Hematopoietic multipotent progenitor cell treated with erythropoietin and hydrocortisone succinate and interleukin-3 and kit ligand, for 8 days (in vitro differentiated cells): Measurements from ENCODE around the gene CREB3.

Experiments
- DNase-seq: peaks from one replicate; pipeline ENCODE4 v3.0.0-alpha.2; 2015

CREB3 gene

DNA sequence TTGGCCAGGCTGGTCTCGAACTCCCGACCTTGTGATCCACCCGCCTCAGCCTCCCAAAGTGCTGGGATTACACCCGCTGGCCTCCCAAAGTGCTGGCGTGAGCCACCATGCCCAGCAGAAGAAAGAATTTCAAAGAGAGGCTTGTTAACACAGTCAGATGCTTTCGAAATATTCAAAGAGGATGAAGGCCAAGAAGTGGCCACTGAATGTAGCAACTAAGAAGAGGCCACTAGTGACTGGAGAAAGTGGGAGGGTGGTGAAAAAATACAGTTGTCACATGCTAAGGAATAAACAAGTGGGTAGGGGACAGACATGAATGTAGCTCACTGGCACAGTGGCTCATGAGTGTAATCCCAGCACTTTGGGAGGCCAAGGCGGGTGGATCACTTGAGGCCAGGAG is 29.8 kb upstream of the CREB3 start:
- DNase-seq, result no peak

DNA sequence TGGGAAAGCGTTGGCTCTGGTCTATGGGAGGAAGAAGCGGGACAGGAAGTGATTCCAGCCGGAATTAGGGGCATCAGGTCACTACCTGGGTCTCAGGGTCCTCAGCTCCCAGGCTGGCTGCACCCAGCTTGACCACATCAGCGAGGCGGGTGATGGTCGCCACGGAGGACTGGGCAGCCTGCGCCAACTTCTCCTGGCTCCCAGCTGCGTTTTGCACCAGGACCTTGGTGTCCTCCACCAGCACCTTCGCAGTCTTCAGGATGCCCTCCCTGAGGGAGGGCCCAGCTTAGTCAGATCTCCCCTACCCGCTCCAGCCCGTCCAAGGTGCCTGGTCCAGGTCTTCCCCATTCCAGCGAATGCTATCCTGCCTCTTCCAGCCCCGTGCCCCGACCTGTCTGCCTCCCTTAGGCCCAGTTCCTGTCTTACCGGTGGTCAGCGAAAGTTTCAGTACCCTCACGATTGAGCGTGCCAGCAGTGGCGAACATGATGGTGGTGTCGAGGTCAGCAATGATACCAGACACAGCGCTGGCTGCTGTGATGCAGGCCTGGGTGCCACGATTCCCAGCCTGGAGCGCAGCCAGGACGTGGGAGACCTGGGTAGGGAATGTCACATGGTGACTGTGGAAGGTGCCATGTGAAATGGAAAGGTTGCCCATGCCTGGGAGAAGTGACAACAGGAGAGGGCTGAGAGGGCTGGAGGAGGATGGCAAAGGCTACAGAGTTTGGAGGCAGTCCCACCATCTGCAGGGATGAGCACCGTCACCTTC is 28.4 kb upstream of the CREB3 start:
- no peak for DNase-seq

DNA sequence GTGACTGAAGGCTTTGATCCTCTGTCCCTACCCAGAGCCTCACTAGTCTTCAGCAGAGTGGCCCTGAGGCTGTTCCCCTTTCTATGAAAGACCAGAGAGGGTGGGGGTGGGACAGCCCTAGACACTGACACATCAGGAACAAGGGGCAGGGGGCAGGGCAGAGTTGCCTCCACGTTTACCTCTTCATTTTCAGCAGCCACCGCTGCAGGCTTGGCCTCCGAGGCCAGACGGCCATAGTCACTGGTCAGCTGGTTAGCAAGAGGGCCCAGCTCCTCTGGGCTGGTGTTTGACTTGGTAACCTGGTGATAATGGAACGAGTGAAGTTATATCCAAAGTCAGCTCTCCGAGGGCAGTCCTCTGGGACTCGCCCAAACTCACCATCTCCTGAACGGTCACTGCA is 27.1 kb upstream of the CREB3 start:
- DNase-seq, result no peak

DNA sequence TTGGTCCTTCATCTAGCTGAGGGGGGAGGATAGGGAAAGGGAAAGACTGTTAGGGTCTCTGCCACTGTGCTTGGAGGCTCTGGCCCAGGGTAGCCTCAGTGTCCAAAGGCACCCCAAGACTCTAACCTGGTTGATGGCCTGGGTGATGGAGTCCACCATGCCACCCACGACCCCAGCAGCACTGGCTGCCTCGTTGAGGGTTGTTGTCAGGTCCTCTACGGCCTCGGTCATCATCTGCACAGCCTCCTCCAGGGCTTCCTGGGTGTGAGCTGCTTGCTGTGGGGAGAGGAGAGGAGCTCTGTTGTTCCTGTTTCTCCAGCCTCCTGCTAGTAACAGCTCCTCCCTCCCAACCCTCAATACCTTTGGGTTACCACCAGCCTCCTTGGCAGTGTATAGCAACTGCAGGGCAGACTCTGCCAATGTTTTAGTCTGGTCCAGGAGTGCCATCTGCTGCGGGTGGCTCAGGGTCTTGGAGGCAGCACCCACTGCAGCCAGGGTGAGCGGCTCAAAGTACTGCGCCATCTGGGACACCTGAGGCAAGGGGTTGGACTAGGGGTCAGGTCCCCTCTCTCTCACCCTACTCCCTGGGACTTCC is 26.5 kb upstream of the CREB3 start:
- no peak for DNase-seq

DNA sequence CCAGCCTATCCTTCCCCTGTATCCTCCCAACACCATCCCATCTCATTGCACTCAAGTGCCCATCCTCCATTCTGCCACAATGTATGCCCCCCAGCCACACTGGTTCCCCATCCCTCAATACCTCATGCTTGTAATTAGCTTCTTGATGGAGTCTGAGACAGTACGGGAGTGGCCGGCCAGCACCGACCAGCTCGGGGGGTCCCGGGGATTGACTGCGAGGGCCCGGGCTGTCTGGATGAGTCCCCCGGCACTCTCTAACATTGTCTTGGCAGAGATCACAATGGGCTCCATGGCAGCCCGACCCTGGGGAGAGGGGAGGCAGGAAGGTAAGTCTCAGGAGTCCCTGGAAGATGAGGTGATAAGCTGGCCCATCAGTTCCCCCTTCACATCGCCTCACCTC is 25.5 kb upstream of the CREB3 start:
- no peak for DNase-seq

DNA sequence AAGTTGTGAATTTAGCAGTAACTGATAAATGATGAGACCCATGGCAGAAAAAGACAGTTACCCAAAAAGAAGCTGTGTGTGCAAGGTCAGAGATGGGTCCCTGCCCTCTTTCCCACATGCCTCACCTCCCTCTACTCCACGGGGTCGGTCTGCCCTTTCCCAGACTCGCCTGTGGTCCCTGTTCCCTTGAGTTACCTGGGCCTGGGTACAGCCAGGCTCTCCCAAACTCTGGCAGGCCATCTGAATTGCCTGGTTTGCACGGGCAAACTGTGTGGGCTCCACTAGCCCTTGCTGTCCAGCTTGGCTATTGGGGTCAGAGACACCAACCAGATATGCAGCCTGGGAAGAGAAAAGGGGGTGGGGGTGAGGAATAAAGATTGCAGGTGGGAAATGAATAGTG is 24.3 kb upstream of the CREB3 start:
- DNase-seq, result no peak

DNA sequence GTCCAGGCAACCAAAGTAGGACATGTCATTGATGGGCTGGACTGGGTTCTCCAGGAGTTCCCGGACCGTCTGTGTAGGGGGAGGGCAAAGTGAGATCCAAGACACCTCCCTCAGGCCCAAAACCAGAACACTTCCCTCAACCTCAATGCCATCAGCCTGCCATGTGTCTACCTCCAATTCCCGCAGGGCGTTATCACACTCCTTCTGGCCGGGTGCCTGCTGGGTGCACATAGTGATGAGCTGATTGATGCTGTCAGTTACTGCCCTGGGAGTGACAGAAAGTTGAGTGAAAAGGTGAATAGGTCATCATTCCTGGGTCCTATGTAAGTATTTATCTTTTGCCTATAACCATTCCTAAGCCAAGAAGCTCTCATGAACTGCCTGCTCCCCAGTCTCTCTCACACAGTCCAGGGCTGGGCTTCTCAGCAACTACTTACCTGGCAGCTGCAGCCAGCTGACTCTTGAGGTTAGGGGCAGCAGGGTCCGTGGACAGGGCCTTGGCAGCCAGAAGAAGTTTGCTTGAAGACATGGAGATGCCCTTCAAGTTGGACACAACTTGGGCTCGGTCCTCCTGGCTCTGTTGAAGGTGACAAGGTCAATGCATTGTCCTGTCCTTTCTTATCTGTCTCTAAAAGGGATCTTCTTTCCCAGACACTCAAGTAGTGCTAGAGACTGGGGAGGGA is 21.5 kb upstream of the CREB3 start:
- no peak for DNase-seq

DNA sequence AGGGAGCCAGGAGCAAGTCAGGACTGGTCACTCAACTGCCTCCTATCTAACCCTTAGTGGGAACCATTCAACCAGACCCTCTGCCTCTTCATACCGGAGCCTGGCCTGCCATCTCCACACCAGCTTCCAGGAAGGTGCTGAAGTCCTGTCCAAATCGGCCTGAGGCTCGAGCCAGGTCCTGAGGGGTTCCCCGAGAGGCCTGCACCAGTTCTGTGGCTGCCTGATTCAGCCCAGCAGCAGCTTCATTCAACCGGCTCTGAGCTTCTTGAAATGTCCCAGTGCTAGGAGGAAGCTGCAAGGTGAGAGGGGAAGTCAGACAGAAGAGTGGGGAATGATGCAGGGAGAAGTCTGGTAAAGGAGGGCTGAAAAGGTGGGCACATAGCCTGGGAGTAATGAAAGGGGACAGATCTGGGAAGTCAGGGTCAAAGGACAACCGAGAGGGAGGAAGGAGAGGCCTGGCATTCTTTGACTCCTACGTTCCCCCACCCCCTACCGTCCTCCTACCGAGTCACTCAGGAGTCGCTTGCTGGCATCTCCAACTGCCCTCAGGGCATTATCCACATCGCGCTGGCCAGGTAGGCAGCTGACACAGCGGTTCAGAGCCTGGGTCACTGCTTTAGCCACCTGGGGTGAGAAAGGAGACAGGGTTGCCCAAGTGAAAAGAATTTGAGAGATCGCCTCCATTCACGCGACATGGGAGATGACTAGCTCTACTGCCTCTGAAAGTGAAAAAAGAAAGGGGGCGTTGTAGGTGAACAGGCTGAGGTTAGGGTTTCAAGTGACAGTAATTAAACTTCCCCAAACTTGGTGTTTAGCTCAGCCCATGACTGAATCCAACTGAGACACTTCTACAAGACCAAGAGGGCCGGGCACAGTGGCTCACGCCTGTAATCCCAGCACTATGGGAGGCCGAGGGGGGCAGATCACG is 20.7 kb upstream of the CREB3 start:
- no peak for DNase-seq

DNA sequence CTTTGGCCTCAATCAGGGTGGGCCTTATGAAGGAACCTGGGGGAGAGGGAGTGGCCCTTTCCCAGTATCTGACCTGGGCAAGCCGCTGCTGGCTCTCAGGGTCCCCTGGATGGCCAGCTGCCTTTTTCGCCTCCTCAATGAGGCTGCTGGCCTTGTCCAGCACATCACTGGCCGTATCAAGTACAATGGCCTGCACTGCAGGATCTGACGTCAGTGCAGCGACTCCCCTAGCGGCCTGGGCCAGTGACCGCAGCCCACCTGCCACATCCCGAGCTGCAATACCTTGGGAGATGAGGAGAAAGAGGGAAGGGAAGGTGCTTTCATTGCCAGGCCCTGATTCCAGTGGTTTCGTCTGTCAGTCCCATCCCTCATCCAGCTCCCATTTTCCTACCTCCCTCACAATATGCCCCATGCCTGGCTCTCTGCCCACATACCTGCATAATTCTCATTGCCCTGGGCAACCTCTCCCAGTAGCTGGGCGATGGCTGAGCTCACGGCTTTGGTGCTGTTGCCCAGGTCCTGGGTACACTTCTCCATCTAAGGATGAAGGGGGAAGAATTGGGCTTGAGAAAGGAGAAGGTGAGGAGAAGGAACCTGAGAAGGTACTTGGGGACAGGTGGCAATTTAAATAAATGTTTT is 19.6 kb upstream of the CREB3 start:
- DNase-seq, result no peak

DNA sequence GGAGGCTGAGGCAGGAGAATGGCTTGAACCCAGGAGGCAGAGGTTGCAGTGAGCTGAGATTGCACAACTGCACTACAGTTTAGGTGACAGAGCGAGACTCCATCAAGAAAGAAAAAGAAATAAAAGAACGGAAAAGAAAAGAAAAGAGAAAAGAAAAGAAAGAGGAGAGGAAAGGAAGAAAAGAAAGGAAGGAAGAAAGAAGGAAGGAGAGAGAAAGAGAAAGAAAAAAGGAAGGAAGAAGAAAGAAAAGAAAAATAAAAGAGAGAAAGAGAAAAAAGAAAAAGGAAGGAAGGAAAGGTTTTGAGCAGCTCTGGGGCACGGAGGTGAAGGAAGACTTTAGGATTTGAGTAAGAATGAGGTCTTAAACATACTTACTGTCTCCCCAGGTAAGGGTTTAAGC is 18.9 kb upstream of the CREB3 start:
- no peak for DNase-seq

DNA sequence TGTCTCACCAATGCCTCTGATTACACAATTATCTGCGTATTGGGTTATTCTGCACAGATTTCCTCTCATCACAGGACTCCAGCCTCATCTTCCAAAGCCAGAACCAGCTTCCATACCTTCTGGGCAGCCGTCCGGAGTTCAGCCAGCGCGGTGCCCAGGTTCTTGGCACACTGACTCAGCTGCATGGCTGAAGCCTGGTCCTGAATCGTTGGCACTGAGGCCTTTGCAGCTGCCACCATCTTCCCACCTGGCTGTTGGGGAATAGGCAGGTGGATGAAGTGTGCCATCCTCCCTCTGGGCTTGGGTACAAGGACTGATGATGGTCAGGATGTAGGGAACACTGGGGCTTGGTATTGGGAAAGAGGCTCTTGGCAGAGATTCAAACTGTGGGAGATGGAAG is 18.3 kb upstream of the CREB3 start:
- DNase-seq, result no peak

DNA sequence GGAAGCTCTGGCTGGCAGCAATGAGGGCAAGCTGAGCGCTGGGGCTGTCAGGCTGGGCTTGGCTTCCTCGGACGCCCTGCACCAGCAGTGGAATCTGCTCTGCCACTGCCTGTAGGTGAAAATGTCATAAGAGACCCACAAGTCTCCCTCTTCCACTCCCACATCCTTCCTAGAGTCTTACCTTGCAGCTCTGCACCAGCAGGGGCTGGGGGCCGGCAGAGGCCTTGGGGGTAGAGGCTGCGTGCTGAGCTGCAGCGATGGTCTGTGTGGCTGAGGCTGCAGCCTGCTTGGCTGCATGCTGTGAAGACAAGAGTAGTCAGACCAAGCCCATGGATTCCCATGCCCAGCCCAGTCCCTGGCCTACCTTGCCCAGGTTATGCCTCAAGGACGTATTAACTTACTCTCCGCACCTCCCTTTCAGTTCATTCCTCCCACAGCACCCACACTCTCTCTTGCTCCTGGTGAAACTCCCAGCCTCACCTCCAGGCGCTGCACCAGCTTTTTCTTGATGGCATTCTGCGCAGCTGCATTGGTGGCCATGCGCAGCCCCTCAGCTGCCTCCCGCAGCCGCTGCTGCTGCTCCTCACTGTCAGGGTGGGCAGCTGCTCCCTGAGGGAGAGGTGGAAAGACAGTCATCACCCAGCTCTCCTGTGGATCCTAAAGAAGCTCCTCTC is 17.8 kb upstream of the CREB3 start:
- DNase-seq, result no peak

DNA sequence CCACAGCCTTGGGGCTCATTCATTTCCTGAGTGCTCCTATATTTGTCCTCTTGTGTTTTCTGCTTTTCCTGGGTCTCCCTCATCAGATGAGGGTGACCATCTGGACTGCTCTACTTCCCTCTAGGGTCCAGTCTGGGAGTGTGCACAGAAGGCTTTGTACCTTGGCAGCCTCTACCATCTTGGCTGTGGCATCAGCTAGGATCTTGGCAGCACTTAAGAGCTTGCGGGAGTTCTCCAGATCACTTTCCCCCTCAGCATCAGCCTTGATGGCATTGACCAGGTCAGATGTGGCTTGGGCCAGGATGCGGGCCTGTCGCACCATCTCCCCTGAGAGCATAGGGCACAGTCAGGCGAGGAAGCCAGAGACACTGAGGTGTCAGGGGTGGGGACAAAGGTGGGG is 16.2 kb upstream of the CREB3 start:
- no peak for DNase-seq

DNA sequence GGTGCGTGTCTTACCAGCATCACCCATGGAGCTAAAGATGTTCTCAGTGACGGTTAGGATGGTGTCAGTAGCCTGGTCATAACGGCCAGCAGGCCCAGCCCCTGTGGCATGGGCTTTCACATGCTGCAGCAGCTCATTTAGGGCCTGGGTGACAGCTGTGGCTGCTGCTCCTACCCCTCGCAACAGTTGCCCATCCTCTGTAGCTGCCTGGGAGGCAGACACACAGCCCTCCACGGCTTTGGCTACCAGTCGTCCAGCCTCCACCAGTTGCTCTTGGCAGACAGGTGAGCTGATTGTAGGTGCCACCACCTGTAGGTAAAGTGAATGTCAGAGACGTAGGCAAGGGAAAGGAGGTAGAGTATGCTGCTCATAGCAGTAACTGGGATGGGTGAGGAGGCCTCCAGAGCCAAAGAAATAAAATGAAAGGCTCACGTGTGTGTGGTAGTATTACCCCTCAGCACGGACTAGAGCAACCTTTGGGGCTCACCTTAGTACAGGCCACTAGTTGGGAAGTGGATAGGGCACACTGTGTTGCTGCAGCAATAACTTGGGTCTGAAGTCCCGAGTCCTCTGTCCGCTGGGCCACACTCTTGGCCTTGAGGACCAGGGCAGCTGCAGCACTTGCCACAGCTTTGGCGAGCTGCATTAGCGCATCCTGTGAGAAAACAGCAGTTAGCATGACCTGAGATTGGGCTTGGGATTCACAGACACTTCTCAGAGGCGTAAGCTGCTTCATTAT is 15.2 kb upstream of the CREB3 start:
- DNase-seq, result no peak

DNA sequence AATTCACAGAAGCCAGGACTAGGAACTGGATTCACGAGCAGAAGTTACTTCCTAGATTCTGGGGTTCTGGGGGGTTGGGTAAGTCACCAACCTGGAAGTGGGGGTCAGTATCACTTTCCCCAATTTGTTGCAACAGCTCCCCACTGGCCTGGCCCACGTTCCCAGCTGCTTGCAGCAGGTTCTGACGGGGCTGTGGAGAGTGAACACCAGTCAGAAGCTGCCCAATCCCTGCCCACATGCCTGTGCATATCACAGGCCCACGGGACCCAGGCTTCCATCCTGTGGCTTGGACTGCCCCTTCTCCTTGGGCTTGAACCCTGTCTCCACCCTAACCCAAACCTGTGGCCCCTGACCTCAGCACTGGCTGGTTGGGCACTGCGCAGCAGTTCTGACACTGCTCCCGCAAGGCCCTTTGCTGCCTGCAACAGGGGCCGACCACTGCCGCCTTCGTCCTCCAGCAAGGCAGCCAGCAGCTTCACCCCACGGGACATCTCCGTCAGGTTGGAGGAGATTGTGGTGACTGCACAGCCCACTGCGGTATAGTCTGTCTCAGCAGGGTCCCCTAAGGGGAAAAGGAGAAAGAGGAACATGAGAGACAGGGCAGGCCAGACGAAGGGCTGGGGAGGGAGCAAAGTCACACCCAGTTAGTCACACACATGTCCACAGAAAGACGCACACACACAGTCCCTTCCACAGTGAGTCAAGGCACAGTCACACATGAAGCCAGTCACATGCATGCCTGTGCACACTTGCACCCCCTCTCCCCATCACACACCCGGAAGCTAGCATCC is 13.6 kb upstream of the CREB3 start:
- no peak for DNase-seq

DNA sequence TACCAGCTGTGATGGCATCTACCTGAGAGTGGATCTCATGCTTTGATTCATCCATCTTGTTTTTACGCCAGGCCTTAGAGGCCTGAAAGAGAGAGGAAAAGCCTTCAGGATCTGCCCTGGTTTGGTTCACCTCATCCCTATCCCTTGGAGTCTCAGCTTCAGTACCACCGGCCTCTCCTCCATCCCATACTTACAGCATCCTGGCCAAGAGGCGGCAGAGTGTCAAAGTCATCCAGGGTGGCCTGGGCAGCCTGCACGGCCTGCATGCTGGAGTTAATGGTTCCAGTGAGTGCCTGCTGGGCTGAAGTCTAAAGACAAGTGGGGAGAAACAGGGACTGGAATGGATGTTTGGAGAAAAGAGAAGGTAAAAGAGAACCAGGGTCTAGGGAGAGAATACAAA is 12.9 kb upstream of the CREB3 start:
- no peak for DNase-seq

DNA sequence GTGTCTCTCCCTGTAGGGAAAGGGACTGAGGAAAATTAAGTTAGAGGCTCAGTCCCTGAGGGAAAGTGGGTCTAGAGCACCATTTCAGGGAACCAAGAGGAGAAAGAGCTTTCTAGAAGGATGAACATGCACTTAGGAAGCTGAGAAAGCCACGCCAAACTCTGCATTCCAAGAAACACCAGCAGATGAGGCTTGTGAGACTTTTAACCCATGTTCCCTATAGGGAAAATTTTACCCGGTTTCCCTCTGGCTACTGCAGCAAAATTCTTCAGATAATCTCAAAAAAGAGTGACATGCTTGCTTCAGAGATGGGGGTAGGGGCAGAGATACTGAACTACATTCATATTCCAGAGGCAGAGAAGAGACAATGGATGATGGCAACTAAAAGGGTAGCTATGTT is 9.0 kb upstream of the CREB3 start:
- DNase-seq, result no peak

DNA sequence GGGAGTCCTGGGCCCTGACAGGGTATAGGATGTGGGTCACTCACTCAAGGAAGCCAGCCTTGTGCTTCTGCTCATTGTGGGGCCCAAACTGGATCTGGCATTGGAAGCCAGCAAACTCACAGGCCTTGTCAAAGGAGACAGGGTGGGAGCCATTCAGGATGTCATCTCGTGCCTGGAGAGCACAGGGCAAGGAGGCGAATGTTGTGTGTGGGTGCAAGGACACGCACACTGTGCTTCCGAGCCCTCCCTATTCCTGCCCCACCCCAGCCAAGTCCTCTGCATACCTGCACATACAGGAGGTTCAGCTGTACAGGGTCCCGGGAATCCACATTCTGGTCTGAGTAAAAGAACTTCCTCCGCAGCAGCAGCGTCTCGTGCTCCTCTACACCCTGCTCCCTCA is 8.6 kb upstream of the CREB3 start:
- DNase-seq, result no peak

DNA sequence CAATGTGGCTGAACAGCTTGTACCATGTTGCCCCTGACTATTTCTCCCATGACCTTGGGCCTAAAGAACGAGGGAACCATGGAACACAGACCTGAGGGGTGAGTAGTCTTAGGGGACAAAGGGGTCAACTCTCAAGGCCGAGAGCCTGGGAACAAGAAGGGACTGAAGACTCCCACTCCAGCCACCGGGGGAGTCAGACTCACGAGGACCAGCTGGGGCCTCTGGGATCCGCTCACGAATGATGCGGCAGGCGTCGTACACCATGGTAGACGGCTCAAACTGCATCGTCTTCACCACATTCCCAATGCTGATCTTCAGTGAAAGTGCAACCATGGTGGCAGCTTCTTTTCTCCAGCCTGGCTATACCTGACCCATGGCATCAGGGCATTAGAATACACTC is 7.1 kb upstream of the CREB3 start:
- no peak for DNase-seq

DNA sequence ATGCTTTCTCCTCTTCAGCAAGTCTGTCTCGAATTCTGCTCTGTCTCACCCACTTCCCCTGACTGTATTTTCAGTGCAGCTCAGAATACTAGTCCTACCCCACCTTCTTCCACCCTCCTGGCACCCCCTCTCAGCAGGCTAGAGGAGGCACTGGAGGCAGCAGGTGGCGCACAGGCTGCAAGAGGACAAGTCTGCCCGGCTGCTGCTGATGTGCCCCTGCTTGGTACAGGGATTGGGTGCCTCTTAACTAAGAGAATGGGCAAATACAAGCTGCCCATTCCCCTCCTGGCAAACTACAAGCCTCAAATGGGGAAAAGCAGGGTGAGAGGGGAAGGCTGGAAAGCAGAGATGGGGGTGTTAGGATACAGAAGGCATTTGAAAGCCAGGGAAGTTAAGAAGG is 5.5 kb upstream of the CREB3 start:
- peak; percentile 80 for DNase-seq

DNA sequence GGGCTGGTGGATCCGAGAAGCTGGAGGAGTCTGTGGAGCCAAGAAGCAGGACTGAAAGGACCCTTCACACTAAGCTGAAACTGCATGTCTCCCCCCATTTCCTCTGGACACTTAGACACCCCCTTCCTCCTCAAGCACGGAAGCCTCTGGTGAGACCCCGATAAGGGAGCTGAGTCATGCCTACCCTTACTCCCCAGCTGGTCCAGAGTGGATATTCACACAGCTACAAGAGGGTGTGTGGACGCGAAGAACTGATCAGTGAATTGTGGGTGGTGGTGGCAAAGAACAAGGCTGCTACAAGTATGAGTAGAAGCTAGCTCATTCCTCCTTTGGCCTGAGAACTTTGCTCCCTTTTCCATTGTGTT is 4.8 kb upstream of the CREB3 start:
- DNase-seq, result peak; percentile 69
